Bronchial epithelial cell (primary cell): Measurements from ENCODE around the gene ADTRP. TPM values are rescaled to one million over a fixed set of nuclear protein-coding genes. Genes with fewer than 3 reads are reported as not detected.

Experiments used
- DNase-seq: peaks from one replicate; pipeline ENCODE4 v3.0.0-alpha.2; 2010; ENCODE audit warnings: low read depth
- FAIRE-seq: peaks from 2 replicates; lab custom pipeline; 2011; peaks lifted over from hg19 to GRCh38; lab: Jason Lieb, UNC
- H3K27me3 ChIP-seq: 2 replicates; pipeline ENCODE4 v1.5.1; 2011; ENCODE audit warnings: low read length; ENCODE audit not compliant: control insufficient read depth, insufficient read depth
- H3K36me3 ChIP-seq: 2 replicates; pipeline ENCODE4 v1.5.1; 2011; ENCODE audit warnings: low read length; ENCODE audit not compliant: control insufficient read depth, insufficient read depth
- H3K4me3 ChIP-seq: 2 replicates; pipeline ENCODE4 v1.5.1; 2011; ENCODE audit warnings: mild to moderate bottlenecking, low read depth, low read length, control low read depth
- total RNA-seq: library from RNA; depleted of rRNA; stranded (reverse); fragments of >200 nt; gene quantifications from 2 replicates; pipeline ENCODE4 v1.2.1, GENCODE V29; 2014
- TF ChIP-seq, protein P1 (sequence below): IDR thresholded peaks from 2 replicates; pipeline ENCODE4 v1.5.1; 2011; ENCODE audit warnings: mild to moderate bottlenecking, moderate library complexity, low read length, control low read depth, inconsistent platforms; ENCODE audit not compliant: insufficient read depth, severe bottlenecking

Gene ADTRP
- total RNA-seq, 1 donor from 2014 or later, result 17.6 TPM

DNA sequence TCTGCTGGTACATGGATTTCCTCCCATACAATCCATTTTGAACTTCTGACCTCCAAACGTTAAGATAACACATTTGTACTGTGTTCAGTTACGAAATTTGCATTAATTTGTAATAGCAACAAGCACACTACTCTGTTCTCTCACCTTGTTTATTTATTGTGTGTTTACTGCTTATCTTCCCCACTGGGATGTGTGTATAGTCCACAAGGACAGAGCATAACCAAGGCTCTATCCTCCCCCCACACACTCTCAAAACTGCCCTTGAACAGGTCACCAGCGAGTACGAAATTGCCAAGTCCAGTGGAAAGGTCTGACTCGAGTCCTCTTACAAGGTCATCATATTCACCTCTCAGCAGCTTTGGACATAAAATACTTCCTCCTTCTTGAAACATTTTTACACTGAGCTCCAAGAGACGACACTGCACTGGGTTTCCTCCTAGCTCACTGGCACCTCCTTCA is 18.6 kb downstream of the ADTRP start:
- no peaks in the 10 kb centered on the region for H3K27me3 ChIP-seq
- H3K36me3 ChIP-seq, result no peaks in the 10 kb centered on the region
- FAIRE-seq (no peak), DNase-seq (no peak)
- H3K4me3 ChIP-seq, result no peak overlapping the region
- TF ChIP-seq, protein P1, sequence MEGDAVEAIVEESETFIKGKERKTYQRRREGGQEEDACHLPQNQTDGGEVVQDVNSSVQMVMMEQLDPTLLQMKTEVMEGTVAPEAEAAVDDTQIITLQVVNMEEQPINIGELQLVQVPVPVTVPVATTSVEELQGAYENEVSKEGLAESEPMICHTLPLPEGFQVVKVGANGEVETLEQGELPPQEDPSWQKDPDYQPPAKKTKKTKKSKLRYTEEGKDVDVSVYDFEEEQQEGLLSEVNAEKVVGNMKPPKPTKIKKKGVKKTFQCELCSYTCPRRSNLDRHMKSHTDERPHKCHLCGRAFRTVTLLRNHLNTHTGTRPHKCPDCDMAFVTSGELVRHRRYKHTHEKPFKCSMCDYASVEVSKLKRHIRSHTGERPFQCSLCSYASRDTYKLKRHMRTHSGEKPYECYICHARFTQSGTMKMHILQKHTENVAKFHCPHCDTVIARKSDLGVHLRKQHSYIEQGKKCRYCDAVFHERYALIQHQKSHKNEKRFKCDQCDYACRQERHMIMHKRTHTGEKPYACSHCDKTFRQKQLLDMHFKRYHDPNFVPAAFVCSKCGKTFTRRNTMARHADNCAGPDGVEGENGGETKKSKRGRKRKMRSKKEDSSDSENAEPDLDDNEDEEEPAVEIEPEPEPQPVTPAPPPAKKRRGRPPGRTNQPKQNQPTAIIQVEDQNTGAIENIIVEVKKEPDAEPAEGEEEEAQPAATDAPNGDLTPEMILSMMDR, result no peak

DNA sequence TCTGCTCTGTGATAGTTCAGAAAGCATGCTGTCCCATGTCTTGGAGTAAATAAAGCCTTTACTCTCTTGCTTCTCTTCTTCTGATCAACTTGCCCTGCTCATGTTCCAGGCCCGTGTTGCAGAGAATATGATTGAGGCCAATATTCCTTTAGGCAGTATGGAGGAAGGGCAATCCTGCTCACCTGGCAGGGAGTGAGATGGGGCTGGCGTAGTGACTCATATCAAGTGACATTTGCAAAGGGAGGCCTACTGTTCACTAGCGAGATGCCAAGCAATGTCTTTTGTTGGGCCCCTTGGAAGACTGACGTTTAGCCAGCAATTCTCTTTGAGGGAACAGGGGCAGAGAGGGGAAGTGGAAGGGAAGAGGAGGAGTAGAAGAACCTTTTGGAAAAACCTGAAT is 19.7 kb downstream of the ADTRP start:
- no peak for DNase-seq
- TF ChIP-seq, protein P1, result no peak
- Histone ChIP-seq H3K4me3 (no peak overlapping the region), H3K36me3 (no peaks in the 10 kb centered on the region), H3K27me3 (no peaks in the 10 kb centered on the region)
- FAIRE-seq, result no peak

DNA sequence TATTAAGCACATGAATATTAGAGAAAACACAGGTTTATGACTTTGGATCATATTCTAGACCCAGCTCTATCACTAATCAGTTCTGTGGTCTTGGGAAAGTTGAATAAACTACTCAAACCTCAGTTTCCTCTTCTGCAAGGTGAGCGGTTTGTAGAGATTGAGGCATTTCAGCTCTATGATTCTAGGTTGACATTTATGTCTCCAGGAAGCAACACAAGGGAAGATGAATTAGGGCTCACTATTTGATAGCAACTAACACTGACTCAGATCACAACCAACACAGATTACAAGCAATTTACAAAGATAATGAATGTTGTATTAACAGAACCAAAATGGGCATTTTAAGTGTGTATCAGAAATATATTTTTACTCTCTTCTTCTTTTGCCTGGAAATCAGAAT is 21.9 kb downstream of the ADTRP start:
- Histone ChIP-seq H3K36me3 (no peaks in the 10 kb centered on the region), H3K4me3 (no peak overlapping the region), H3K27me3 (no peaks in the 10 kb centered on the region)
- FAIRE-seq (no peak), DNase-seq (no peak)
- TF ChIP-seq, protein P1, result no peak

DNA sequence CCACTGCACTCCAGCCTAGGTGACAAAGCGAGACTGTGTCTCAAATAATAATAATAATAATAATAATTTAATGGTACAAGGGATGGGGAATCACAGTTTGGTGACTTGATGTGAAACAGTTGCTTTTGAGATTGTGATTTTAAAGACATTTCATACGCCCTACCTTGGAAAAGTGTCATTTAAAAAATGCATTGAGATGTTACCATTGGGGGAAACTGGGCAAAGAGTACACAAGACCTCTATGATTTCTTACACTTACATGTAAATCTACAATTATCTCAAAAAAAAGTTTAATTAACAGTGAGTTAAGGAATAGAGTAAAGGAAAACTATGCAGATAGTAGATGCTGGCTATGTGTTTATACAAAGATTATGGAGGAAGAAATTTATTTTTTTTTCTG is 22.3 kb downstream of the ADTRP start:
- TF ChIP-seq, protein P1, result no peak
- DNase-seq (no peak), FAIRE-seq (no peak)
- no peaks in the 10 kb centered on the region for H3K36me3 ChIP-seq
- H3K27me3 ChIP-seq, result no peaks in the 10 kb centered on the region
- H3K4me3 ChIP-seq, result no peak overlapping the region

DNA sequence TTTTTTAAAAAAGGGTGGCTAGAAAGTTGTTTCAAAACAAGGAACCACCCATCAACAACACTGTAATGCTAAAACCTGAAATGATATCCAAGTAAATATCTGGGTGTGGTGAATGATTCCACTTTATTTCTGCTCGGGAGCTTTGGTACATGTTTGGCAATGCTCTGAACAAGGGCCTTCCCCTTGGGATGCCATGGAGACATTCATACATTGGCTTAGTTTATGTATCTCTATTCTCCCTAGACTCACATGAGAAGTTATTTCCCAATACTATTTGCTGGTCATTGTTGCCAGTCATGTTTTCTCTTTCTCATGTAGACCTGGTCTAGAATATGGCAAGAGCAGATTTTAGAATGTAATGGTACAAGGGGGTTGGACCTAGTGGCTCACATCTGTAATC is 22.9 kb downstream of the ADTRP start:
- H3K36me3 ChIP-seq, result no peaks in the 10 kb centered on the region

More for the DNA sequence above, 22.9 kb downstream of the ADTRP start:
- no peak for DNase-seq
- TF ChIP-seq, protein P1, result no peak
- Histone ChIP-seq H3K27me3 (no peaks in the 10 kb centered on the region), H3K4me3 (no peak overlapping the region)
- FAIRE-seq, result no peak
